ENCODE results near the gene ROR2.

Gene ROR2

GRCh38 chr9:91761362-91761761 lies 188.7 kb downstream of the ROR2 start:
- no peak for TF ChIP-seq CTCF (IDR thresholded peaks at IDR 0.05)

- no peak for TF ChIP-seq CTCF (IDR thresholded peaks at IDR 0.05)
Measured at GRCh38 chr9:91760906-91761305, 189.1 kb downstream of the ROR2 start.

GRCh38 chr9:91758491-91758981 lies 191.5 kb downstream of the ROR2 start:
- peak; percentile 85 for TF ChIP-seq CTCF (IDR thresholded peaks at IDR 0.05)

- TF ChIP-seq CTCF (IDR thresholded peaks at IDR 0.05), result no peak
Measured at GRCh38 chr9:91757782-91758181, 192.2 kb downstream of the ROR2 start.

GRCh38 chr9:91756510-91756780 lies 193.6 kb downstream of the ROR2 start:
- TF ChIP-seq CTCF (IDR thresholded peaks at IDR 0.05), result no peak

- TF ChIP-seq CTCF (IDR thresholded peaks at IDR 0.05), result no peak
Measured at GRCh38 chr9:91755761-91756509, 194.1 kb downstream of the ROR2 start.

- TF ChIP-seq CTCF (IDR thresholded peaks at IDR 0.05), result no peak
Measured at GRCh38 chr9:91753711-91754110, 196.3 kb downstream of the ROR2 start.

- no peak for TF ChIP-seq CTCF (IDR thresholded peaks at IDR 0.05)
Measured at GRCh38 chr9:91751922-91752321, 198.1 kb downstream of the ROR2 start.
